Measurements from ENCODE around the gene BMP8A.
A peak's percentile ranks its signal among the peaks of the same experiment; 100 is the strongest.
"Not testable (repeated sequence)": the region's sequence is repeated elsewhere in the genome, so short reads cannot be mapped to it uniquely, and the experiment has no call there.

Gene BMP8A

DNA sequence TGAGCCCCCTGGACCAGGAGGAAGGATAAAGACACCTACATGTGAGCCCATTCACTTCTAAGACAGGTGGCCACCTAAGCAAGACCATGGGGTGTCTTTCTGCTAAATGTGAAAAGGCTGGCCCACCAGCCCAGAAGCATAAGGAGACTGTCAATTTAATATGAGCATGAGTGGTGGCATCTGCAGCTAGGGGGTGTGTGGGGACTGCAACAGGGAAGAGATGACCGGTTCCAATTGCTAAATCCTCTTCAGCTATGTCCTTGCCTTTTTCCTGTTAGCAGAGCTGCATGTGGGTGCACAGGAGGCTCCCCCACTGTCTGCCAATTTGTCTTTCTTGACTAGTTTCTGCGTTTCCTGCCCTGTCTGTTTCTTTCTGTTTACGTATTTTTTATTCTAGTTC lies 22.3 kb upstream of the BMP8A start:
- Mint-ChIP-seq H3K4me1 (ENCODE audit: low read depth) (no peaks in the 10 kb centered on the region), H3K27ac (no peak overlapping the region), H3K9me3 (no peaks in the 10 kb centered on the region), H3K27me3 (ENCODE audit: low read depth) (no peaks in the 10 kb centered on the region), H3K36me3 (ENCODE audit: low read depth) (peaks cover 53% of the 10 kb centered on the region), H3K4me3 (no peak overlapping the region)
- no peak for DNase-seq (ENCODE audit: low spot score)

DNA sequence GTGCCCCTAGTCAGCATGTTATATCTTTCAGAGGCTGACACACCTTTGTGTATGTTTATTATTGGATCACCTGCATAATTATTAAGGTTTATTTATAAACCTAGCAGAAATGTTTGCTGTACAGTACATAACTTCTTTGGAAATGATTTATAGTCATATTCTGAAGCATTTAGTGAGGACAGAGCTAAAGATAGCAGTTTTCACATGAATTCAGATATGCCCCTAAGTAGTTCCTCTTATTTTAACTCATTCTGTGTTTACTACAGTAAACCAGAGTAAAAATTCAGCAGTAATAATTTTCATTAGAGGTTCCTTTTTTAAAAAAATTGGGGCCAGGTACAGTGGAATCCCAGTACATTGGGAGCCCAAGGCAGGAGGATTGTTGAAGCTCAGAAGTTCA lies 21.4 kb upstream of the BMP8A start:
- Mint-ChIP-seq H3K4me1 (ENCODE audit: low read depth) (no peaks in the 10 kb centered on the region), H3K27ac (no peak overlapping the region), H3K36me3 (ENCODE audit: low read depth) (peaks cover 51% of the 10 kb centered on the region), H3K4me3 (no peak overlapping the region), H3K9me3 (no peaks in the 10 kb centered on the region), H3K27me3 (ENCODE audit: low read depth) (no peaks in the 10 kb centered on the region)
- no peak for DNase-seq (ENCODE audit: low spot score)

DNA sequence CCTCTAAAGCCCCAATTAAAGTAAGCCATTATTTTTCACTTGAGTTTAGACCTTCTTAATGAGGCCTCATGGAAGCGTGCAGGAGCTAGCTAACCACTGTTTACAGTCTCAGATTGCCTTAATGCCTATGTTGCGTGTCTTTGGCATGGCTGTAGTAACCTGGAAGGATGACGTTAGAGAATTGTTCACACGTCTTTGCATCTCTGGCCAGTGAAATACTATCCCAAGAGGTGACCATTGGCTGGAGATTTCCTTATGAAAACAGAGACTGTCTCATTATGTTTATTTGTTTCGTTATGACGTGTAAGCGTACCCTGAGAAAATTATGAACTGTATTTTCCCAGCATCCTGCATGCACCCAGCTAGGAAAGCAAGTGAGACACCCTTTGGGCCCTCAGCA lies 18.6 kb upstream of the BMP8A start:
- no peaks in the 10 kb centered on the region for H3K4me1 Mint-ChIP-seq (ENCODE audit: low read depth)
- H3K9me3 Mint-ChIP-seq = no peaks in the 10 kb centered on the region
- H3K4me3 Mint-ChIP-seq = no peak overlapping the region
- H3K27ac Mint-ChIP-seq = no peak overlapping the region
- DNase-seq (ENCODE audit: low spot score) = no peak
- H3K36me3 Mint-ChIP-seq (ENCODE audit: low read depth) = peaks cover 36% of the 10 kb centered on the region
- H3K27me3 Mint-ChIP-seq (ENCODE audit: low read depth) = no peaks in the 10 kb centered on the region

DNA sequence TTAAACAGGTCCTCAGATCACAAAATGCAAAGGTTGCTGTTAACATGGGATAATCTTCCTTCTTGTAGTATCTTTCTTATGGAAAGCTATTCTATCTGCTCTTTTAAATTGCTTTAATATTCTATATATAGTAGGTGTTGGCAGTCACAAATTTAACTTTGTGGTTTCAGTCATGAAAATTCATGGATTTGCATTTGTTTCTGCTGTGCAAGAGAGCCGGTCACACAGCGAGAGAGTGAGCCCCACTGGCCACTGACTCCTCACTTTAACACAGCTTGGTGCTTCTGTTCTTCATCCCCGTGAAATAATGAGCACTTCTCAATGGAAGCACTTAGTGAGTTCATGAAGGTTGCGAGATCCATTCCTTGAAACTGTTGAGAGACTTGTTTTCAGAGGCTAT lies 18.1 kb upstream of the BMP8A start:
- Mint-ChIP-seq H3K4me3 (no peak overlapping the region), H3K9me3 (no peaks in the 10 kb centered on the region), H3K27ac (no peak overlapping the region), H3K4me1 (ENCODE audit: low read depth) (no peaks in the 10 kb centered on the region), H3K36me3 (ENCODE audit: low read depth) (peaks cover 36% of the 10 kb centered on the region), H3K27me3 (ENCODE audit: low read depth) (no peaks in the 10 kb centered on the region)
- DNase-seq (ENCODE audit: low spot score) = no peak

DNA sequence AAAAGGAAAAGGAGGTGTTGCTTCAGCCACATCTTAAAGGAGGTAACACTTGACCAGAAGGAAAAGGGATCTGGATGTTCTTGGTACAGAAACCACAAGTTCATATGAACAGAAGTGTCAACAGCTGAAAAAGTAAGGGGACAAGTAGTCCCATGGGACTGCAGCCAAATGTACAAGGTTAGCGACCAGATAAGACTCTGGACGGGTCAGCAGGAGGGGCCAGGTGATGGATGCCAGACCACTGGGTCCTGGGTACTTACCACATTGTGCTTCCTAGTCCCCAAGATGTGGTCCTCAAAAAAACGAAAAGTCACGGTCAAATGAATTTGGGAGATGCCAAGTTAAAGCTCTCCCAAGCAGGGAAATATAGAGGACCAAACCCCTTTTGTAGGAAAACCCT lies 16.6 kb upstream of the BMP8A start:
- no peak overlapping the region for H3K27ac Mint-ChIP-seq
- H3K36me3 Mint-ChIP-seq (ENCODE audit: low read depth) = peaks cover 29% of the 10 kb centered on the region
- H3K4me1 Mint-ChIP-seq (ENCODE audit: low read depth) = no peaks in the 10 kb centered on the region
- H3K9me3 Mint-ChIP-seq = no peaks in the 10 kb centered on the region
- H3K4me3 Mint-ChIP-seq = no peak overlapping the region
- no peak for DNase-seq (ENCODE audit: low spot score)
- H3K27me3 Mint-ChIP-seq (ENCODE audit: low read depth) = no peaks in the 10 kb centered on the region

DNA sequence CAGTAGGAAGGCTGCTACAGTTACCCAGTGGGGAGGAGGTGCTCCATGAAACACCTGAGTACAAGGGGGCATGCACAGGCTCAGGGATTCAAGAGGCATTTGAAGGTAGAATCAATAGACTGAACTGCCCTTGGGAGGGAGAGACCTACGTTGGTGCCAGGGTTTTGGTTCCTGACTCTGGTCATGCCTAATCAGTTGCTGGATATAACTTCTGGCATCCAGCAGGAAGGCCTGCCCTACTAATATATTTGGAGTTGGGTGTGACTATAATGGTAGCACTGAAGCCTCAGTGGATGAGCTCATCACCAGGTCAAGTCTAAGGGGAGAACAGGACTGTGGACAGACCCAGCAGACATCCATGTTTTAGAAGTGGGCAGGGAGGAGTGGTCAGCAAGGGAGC lies 15.9 kb upstream of the BMP8A start:
- H3K36me3 Mint-ChIP-seq (ENCODE audit: low read depth) = peaks cover 34% of the 10 kb centered on the region
- not testable (repeated sequence) for H3K4me1 Mint-ChIP-seq (ENCODE audit: low read depth); H3K27ac Mint-ChIP-seq; DNase-seq (ENCODE audit: low spot score); H3K4me3 Mint-ChIP-seq; H3K9me3 Mint-ChIP-seq; H3K27me3 Mint-ChIP-seq (ENCODE audit: low read depth)

DNA sequence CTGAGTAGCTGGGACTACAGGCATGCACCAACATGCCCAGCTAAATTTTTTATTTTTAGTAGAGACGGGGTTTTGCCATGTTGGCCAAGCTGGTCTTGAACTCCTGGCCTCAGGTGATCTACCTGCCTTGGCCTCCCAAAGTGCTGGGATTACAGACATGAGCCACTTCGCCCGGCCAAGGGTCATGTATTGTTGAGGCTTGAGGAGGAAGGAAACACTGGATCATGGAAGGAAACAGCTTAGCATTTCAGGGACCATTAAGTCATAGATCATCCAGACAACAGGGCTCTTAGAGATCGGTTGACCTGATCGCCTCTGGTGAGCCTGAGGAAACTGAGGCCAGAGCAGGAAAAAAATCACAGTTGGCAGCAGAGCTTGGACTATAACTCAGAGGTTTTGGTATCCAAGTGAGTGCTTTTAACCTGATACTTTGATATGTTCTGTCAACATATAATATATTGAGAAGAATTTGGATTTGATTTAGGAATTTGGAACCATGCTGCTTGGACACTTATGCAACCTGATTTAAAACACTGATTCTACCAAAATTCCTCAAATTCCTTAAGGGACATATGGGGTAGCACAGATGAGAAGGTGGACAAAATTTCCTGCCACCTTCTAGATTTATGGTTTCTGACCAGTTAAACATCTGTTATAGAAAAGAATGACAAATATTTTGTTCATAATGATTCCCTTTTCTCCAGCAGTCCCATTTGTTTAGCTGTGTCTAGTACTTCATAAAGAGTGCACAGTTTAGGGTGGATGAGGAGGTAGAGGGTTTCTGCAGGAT lies 13.1 kb upstream of the BMP8A start:
- no peaks in the 10 kb centered on the region for H3K4me1 Mint-ChIP-seq (ENCODE audit: low read depth)
- H3K9me3 Mint-ChIP-seq = no peaks in the 10 kb centered on the region
- H3K27ac Mint-ChIP-seq = no peak overlapping the region
- H3K27me3 Mint-ChIP-seq (ENCODE audit: low read depth) = no peaks in the 10 kb centered on the region
- peaks cover 42% of the 10 kb centered on the region for H3K36me3 Mint-ChIP-seq (ENCODE audit: low read depth)
- no peak overlapping the region for H3K4me3 Mint-ChIP-seq
- no peak for DNase-seq (ENCODE audit: low spot score)

DNA sequence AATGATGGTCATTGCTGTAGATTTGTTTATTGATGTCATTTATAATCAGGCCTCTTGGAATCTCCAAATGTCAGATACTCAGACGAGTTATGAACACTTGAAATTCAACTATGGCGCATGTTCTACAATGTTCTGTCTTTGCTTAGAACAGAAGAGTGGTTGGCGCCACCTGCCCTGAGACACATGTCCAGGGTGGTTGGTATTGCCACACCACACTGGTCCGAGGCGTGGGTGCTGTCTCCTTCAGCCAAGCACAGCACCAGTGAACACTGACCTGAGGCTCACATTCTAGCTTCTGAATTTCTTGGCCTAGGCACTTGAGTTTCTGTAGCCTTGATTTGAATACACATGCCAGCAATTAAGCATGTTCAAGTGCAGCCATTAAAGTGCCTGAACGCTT lies 10.1 kb upstream of the BMP8A start:
- Mint-ChIP-seq H3K4me3 (no peak overlapping the region), H3K27ac (no peak overlapping the region), H3K9me3 (no peaks in the 10 kb centered on the region), H3K36me3 (ENCODE audit: low read depth) (peaks cover 45% of the 10 kb centered on the region), H3K4me1 (ENCODE audit: low read depth) (no peaks in the 10 kb centered on the region), H3K27me3 (ENCODE audit: low read depth) (no peaks in the 10 kb centered on the region)
- no peak for DNase-seq (ENCODE audit: low spot score)

DNA sequence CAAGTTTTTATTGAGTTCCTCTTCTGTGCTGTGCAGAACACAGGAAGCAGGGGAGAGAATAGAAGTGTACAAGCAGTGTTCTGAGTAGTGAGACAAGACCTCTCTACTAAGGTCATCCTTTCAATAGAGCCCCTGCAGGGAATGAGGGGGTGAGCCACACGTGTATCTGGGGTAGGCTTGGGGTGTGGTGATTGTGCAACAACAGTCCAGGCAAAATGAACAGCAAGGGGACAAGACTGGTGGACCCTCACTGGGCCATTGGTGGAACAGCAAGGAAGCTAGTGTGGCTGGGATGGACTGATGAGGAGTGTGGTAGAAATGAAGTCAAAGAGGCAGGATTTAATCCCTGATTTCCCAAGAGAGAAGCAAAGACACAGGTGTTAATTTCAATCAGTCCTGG lies 8.2 kb upstream of the BMP8A start:
- peak overlapping the region; percentile 15 for H3K27ac Mint-ChIP-seq

DNA sequence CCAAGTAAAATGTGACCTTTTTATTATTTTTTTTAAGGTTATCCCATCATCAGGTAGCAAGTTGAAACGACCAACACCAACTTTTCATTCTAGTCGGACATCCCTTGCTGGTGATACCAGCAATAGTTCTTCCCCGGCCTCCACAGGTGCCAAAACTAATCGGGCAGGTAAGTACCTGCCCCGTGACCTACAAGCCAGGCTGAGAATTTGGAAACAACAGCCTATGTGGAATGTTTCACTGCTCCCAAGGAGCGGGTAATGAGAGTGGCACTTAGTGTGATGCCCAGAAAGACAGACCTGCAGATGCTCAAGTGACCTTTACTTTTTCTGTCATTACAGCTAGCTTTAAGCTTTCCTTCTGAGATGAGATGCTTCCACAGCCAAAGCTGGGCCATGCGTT lies 6.9 kb upstream of the BMP8A start:
- Mint-ChIP-seq H3K4me3 (no peak overlapping the region), H3K27me3 (ENCODE audit: low read depth) (no peaks in the 10 kb centered on the region), H3K9me3 (no peaks in the 10 kb centered on the region), H3K4me1 (ENCODE audit: low read depth) (no peaks in the 10 kb centered on the region), H3K27ac (no peak overlapping the region), H3K36me3 (ENCODE audit: low read depth) (peaks cover 53% of the 10 kb centered on the region)
- no peak for DNase-seq (ENCODE audit: low spot score)

More for the DNA sequence above, 8.2 kb upstream of the BMP8A start:
- Mint-ChIP-seq H3K36me3 (ENCODE audit: low read depth) (peaks cover 56% of the 10 kb centered on the region), H3K9me3 (no peaks in the 10 kb centered on the region), H3K4me3 (no peak overlapping the region), H3K4me1 (ENCODE audit: low read depth) (no peaks in the 10 kb centered on the region), H3K27me3 (ENCODE audit: low read depth) (no peaks in the 10 kb centered on the region)
- no peak for DNase-seq (ENCODE audit: low spot score)

DNA sequence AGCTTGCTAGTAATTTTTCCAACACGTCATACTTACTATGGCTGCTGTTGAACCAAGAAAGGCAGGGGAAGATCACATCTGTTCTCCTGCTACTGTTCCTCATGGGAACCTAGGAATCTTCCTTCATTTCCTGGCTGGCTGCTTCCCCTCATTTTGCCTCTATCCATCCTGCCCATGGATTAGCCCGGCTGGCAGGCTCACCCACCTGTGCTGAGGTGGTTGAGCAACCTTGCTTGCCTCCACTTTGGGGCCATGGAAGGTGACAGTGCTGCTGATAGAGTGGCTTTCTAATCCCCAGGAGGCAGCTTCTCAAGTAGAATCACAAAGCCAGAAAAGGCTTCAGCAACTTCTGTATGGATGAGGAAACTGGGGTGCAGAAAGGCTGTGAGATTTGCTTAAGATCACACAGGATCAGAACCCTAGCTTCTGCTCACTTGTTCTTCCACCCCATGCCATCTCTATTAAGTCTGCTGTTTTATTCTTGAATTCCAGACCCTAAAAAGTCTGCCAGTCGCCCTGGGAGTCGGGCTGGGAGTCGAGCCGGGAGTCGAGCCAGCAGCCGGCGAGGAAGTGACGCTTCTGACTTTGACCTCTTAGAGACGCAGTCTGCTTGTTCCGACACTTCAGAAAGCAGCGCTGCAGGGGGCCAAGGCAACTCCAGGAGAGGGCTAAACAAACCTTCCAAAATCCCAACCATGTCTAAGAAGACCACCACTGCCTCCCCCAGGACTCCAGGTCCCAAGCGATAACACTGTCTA lies 6.2 kb upstream of the BMP8A start:
- Mint-ChIP-seq H3K27me3 (ENCODE audit: low read depth) (peaks cover 2% of the 10 kb centered on the region), H3K4me3 (no peak overlapping the region), H3K4me1 (ENCODE audit: low read depth) (no peaks in the 10 kb centered on the region), H3K27ac (no peak overlapping the region), H3K36me3 (ENCODE audit: low read depth) (peaks cover 48% of the 10 kb centered on the region), H3K9me3 (no peaks in the 10 kb centered on the region)
- DNase-seq (ENCODE audit: low spot score) = no peak

DNA sequence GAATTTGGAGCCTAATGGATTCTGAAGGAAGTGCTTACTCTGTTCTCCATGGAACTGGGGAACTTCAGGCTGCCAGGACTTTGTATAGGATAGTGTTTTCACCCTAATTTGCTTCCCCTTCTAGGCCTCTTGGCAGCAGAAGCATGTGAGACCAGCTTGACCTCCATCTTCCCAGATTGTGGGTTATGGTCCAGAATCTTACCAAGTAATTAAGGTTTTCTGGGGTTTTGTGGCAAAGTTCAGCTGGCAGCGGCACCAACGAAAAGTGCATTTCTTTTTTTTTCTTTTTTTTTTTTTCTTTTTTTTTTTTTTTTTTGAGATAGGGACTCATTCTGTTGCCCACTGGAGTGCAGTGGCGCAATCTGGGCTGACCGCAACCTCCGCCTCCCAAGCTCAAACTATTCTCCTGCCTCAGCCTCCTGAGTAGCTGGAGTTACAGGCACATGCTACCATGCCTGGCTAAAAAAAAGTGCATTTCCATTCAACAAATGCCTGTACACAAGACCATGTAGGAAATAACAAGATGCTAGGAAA lies 3.4 kb upstream of the BMP8A start:
- no peak overlapping the region for H3K27ac Mint-ChIP-seq
- peaks cover 29% of the 10 kb centered on the region for H3K36me3 Mint-ChIP-seq (ENCODE audit: low read depth)

DNA sequence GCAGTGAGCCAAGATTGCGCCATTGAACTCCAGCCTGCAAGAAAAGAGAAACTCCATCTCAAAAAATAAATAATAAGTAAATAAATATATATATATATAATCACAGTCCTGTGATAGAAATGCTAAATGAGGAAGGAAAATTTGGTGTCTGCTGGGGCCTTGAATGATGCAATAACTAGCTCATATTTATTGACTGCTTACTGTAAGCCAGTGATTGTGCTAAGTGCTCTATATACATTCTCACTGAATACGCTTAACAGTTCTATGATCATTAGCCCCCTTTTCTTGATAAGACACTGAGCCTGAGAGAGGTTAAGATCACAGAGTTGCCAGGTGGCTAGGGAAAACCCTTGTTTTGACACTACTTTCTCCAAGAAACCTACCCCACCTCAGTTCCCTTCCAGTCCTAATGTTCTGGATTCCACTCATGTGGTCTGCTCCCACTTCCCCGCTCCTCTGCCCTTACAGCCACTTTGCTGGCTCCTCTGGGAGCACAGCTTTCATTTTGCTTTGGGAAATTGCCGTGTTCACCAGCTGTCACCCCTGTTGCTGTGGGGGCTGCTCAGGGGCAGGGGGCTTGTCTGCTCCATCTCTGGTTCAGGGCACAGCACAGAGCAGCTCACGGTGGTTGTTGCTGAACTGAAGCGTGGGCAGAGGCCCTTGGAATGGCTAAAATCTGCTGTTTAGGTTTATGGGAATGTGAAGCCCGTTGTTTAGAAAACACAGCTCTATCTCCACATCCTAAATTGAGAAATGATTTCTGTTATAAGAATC lies 2.5 kb upstream of the BMP8A start:
- no peak overlapping the region for H3K4me3 Mint-ChIP-seq
- peaks cover 25% of the 10 kb centered on the region for H3K36me3 Mint-ChIP-seq (ENCODE audit: low read depth)
- no peak for DNase-seq (ENCODE audit: low spot score)
- H3K27ac Mint-ChIP-seq = no peak overlapping the region
- H3K4me1 Mint-ChIP-seq (ENCODE audit: low read depth) = peaks cover 5% of the 10 kb centered on the region
- peaks cover 25% of the 10 kb centered on the region for H3K27me3 Mint-ChIP-seq (ENCODE audit: low read depth)
- no peaks in the 10 kb centered on the region for H3K9me3 Mint-ChIP-seq

More for the DNA sequence above, 3.4 kb upstream of the BMP8A start:
- DNase-seq (ENCODE audit: low spot score) = no peak
- H3K27me3 Mint-ChIP-seq (ENCODE audit: low read depth) = peaks cover 18% of the 10 kb centered on the region
- no peaks in the 10 kb centered on the region for H3K9me3 Mint-ChIP-seq
- no peak overlapping the region for H3K4me3 Mint-ChIP-seq
- H3K4me1 Mint-ChIP-seq (ENCODE audit: low read depth) = peaks cover 5% of the 10 kb centered on the region

All from T-helper 2 cell treated with Interferon-gamma antibody and Interleukin-4, amounts not matched to agents 5 μg/mL and 100 μg/mL, for 36 hours (primary cell).